ENCODE data around the gene TCAIM. TPM values are rescaled to one million over a fixed set of nuclear protein-coding genes. Genes with fewer than 3 reads are reported as not detected.
A peak's percentile ranks its signal among the peaks of the same experiment; 100 is the strongest.
"Not testable (repeated sequence)": the region's sequence is repeated elsewhere in the genome, so short reads cannot be mapped to it uniquely, and the experiment has no call there.

TCAIM gene
- polyA plus RNA-seq, 4 donors: 10.5 to 42.1 (median 16.2) TPM

DNA sequence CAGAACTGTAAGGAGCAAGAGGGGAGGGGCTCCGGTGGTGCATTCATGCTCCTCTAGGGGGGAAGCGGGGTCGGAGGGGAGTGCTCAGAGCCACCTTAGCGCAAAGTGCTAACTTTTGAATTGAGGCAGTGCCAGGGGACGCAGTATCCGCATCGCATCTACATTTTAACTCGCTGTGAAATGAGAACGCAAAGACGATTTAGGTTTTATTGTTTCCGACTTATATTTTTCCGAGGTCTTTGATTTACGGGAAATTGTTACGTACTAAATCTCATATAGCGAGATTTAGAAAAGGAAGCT lies 212 bp downstream of the TCAIM start:
- Histone ChIP-seq H3K36me3 (ENCODE audit: control insufficient read depth in 3 of 3, insufficient read depth in 2 of 3, low read depth in 1 of 3, low read length in 3 of 3) (peaks cover 0 to 2% (median 2%) of the 10 kb centered on the region in 3 donors), H3K27ac (ENCODE audit: low read depth in 1 of 3, low read length in 2 of 3) (peak overlapping the region; percentile 76 to 97 (median 93)), H3K9me3 (ENCODE audit: control insufficient read depth in 2 of 2, insufficient read depth in 1 of 2, low read depth in 1 of 2, low read length in 1 of 2) (no peaks in the 10 kb centered on the region), H3K27me3 (ENCODE audit: control insufficient read depth in 3 of 3, insufficient read depth in 3 of 3, low read length in 3 of 3) (no peaks in the 10 kb centered on the region), H3K4me3 (ENCODE audit: low read depth in 1 of 3, low read length in 3 of 3) (peak overlapping the region; percentile 59 to 88 (median 60)), H3K4me1 (ENCODE audit: control insufficient read depth in 3 of 3, insufficient read depth in 2 of 3, low read depth in 1 of 3, low read length in 2 of 3) (peaks cover 0 to 11% (median 8%) of the 10 kb centered on the region in 3 donors)
- WGBS, 3 donors: 0 to 1% (median 1%) methylated on average over 15 of the region's 15 CpGs
- FAIRE-seq (no peak), DNase-seq (no peak)

DNA sequence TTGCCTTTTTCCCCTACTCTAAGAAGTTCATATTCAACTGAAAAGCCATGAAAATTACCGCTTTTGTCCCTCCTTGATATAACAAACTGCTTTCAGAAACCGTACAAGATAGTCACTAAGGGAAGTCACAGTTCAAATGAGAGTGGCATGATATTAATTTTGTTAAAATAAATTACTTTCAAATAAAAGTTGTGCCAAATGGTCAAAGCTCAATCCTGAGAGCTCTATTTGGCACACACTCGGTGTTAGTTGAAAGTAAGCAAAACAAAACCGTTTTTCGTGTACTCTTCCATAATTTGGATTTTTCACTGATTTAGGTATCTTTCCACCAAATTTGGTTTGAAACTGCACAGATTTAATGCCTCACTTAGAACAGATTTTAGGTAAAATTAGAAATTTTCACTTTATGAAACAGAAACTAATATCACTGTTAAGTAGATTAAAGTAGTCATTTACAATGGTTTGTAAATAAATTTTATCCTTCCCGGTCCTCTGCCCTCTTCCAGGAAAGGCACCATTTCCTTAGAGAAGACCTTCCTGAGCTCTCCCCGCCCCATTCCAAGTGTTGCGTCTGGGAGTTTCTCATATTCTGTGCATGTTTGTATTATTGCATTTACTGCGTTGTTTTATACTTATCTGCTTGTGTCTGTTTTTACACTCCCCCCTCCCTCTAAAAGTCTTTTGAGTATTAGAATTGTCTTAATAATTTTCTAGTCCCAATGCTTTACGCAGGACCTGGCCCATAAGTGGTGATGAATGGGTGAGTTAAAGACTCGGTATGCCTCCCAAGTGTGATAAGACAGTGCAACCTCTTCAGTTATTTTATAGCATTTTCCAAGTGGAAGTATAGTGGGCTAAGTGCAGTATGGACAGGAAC lies 853 bp downstream of the TCAIM start:
- DNase-seq (peak; percentile 23 to 55), FAIRE-seq (no peak)
- 13 to 20% (median 18%) methylated on average over 11 of the region's 11 CpGs for WGBS, 3 donors
- Histone ChIP-seq H3K36me3 (ENCODE audit: control insufficient read depth in 3 of 3, insufficient read depth in 2 of 3, low read depth in 1 of 3, low read length in 3 of 3) (peaks cover 0 to 2% (median 2%) of the 10 kb centered on the region in 3 donors), H3K9me3 (ENCODE audit: control insufficient read depth in 2 of 2, insufficient read depth in 1 of 2, low read depth in 1 of 2, low read length in 1 of 2) (no peaks in the 10 kb centered on the region), H3K27me3 (ENCODE audit: control insufficient read depth in 3 of 3, insufficient read depth in 3 of 3, low read length in 3 of 3) (no peaks in the 10 kb centered on the region), H3K4me3 (ENCODE audit: low read depth in 1 of 3, low read length in 3 of 3) (peak overlapping the region in 2 of 3 donors; percentile 60 to 88), H3K27ac (ENCODE audit: low read depth in 1 of 3, low read length in 2 of 3) (peak overlapping the region in 2 of 3 donors; percentile 93 to 97), H3K4me1 (ENCODE audit: control insufficient read depth in 3 of 3, insufficient read depth in 2 of 3, low read depth in 1 of 3, low read length in 2 of 3) (peaks cover 0 to 11% (median 8%) of the 10 kb centered on the region in 3 donors)

DNA sequence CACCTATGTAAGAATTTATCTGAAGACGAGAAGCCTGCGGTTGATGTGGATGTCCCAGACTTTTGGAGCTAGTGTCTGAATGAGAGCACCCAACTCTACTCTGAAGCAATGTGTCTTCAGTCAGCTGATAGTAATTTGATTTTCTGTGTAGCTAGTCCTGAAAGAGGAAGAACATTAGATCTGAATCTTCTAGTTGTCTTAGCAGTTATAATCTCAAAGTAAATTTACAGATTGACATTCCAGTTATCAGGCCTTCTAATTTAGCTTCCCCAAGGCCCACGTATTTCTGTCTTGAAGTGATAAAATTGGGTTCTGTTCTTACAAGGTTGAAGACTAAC lies 1.5 kb downstream of the TCAIM start:
- H3K27me3 ChIP-seq (ENCODE audit: control insufficient read depth in 3 of 3, insufficient read depth in 3 of 3, low read length in 3 of 3): no peaks in the 10 kb centered on the region
- H3K36me3 ChIP-seq (ENCODE audit: control insufficient read depth in 3 of 3, insufficient read depth in 2 of 3, low read depth in 1 of 3, low read length in 3 of 3): peaks cover 0 to 2% (median 2%) of the 10 kb centered on the region in 3 donors
- H3K27ac ChIP-seq (ENCODE audit: low read depth in 1 of 3, low read length in 2 of 3): peak overlapping the region in 2 of 3 donors; percentile 40 to 97
- H3K9me3 ChIP-seq (ENCODE audit: control insufficient read depth in 2 of 2, insufficient read depth in 1 of 2, low read depth in 1 of 2, low read length in 1 of 2): no peaks in the 10 kb centered on the region
- peaks cover 0 to 11% (median 8%) of the 10 kb centered on the region in 3 donors for H3K4me1 ChIP-seq (ENCODE audit: control insufficient read depth in 3 of 3, insufficient read depth in 2 of 3, low read depth in 1 of 3, low read length in 2 of 3)
- DNase-seq (no peak), FAIRE-seq (no peak)
- 72 to 80% (median 76%) methylated on average over 3 of the region's 3 CpGs for WGBS, 3 donors
- H3K4me3 ChIP-seq (ENCODE audit: low read depth in 1 of 3, low read length in 3 of 3): peak overlapping the region in 1 of 3 donors; percentile 88

DNA sequence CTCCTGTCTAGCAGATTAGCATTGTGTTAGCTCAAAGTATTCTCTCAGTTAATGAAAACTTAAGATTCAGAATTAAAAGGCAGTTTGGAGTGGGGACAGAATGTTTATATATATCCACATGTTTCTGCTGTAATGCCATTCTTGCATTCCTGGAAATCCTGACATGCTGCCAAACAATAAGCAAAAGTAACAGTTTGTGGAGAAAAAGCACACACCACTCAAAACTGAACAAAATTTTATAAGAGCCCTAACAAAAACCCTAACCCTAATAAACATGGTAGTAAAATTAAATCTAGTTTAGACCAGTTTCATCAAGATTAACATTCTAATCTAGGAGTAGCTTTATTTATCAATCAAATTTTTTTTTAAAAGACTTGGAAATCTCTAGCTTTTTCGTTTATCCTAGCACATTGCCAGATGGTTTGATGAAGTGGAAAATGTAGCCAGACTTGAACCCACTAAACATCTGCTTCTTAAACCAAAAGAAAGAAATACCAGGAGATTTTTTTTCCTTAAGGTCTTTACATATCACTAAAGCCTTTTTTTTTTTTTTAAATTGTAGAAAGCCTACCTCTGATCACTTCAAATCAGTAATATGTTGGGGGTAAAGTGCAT lies 3.7 kb downstream of the TCAIM start:
- DNase-seq (no peak), FAIRE-seq (no peak)
- Histone ChIP-seq H3K27me3 (ENCODE audit: control insufficient read depth in 3 of 3, insufficient read depth in 3 of 3, low read length in 3 of 3) (no peaks in the 10 kb centered on the region), H3K9me3 (ENCODE audit: control insufficient read depth in 2 of 2, insufficient read depth in 1 of 2, low read depth in 1 of 2, low read length in 1 of 2) (no peaks in the 10 kb centered on the region), H3K27ac (ENCODE audit: low read depth in 1 of 3, low read length in 2 of 3) (no peak overlapping the region), H3K4me1 (ENCODE audit: control insufficient read depth in 3 of 3, insufficient read depth in 2 of 3, low read depth in 1 of 3, low read length in 2 of 3) (peaks cover 0 to 8% (median 8%) of the 10 kb centered on the region in 3 donors), H3K36me3 (ENCODE audit: control insufficient read depth in 3 of 3, insufficient read depth in 2 of 3, low read depth in 1 of 3, low read length in 3 of 3) (peaks cover 0 to 2% (median 2%) of the 10 kb centered on the region in 3 donors), H3K4me3 (ENCODE audit: low read depth in 1 of 3, low read length in 3 of 3) (no peak overlapping the region)
- WGBS, 3 donors: 60 to 84% (median 79%) methylated on average over 1 of the region's 1 CpG

DNA sequence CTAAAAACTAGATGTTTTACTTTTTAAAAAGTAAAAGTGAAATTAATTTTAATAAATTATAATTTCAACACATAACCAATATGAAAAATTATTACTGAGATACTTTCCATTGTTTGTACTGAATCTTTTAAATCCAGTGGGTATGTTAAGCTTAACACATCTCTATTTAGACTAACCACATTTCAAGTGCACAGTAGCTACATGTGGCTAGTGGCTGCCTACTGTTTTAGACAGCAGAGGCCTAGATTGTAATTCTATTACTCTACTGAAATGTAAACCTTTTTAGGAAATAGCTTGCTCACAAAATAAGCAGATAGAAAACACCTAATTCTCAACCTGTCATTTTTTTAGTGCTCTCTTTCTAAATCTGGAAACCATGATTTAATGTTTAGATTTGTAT lies 4.9 kb downstream of the TCAIM start:
- DNase-seq (no peak), FAIRE-seq (no peak)
- no peak overlapping the region for H3K4me3 ChIP-seq (ENCODE audit: low read depth in 1 of 3, low read length in 3 of 3)

DNA sequence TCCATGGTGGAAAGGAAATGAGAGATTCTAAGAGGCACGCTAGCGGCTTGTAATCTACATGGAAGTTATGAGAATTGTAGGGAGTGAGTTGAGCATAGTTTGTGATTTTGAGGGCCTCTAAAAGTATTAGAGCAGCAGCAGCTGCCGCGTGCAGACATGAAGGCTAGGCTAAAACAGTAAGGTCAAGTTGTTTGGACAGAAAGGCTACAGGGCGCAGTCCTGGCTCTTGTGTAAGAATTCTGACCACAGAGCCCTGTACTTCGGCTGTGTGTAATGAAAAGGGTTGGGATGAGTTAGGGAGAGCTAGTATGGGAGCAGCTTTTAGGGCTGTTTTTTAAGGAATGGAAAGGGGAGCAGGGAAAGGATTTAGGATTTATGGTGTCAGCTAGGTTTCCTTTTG lies 8.0 kb downstream of the TCAIM start:
- WGBS, 3 donors: 79 to 94% (median 86%) methylated on average over 6 of the region's 6 CpGs

More for the DNA sequence above, 4.9 kb downstream of the TCAIM start:
- peaks cover 0 to 6% (median 5%) of the 10 kb centered on the region in 3 donors for H3K4me1 ChIP-seq (ENCODE audit: control insufficient read depth in 3 of 3, insufficient read depth in 2 of 3, low read depth in 1 of 3, low read length in 2 of 3)
- H3K27ac ChIP-seq (ENCODE audit: low read depth in 1 of 3, low read length in 2 of 3): no peak overlapping the region
- H3K36me3 ChIP-seq (ENCODE audit: control insufficient read depth in 3 of 3, insufficient read depth in 2 of 3, low read depth in 1 of 3, low read length in 3 of 3): peaks cover 0 to 2% (median 2%) of the 10 kb centered on the region in 3 donors
- H3K9me3 ChIP-seq (ENCODE audit: control insufficient read depth in 2 of 2, insufficient read depth in 1 of 2, low read depth in 1 of 2, low read length in 1 of 2): no peaks in the 10 kb centered on the region
- no peaks in the 10 kb centered on the region for H3K27me3 ChIP-seq (ENCODE audit: control insufficient read depth in 3 of 3, insufficient read depth in 3 of 3, low read length in 3 of 3)

DNA sequence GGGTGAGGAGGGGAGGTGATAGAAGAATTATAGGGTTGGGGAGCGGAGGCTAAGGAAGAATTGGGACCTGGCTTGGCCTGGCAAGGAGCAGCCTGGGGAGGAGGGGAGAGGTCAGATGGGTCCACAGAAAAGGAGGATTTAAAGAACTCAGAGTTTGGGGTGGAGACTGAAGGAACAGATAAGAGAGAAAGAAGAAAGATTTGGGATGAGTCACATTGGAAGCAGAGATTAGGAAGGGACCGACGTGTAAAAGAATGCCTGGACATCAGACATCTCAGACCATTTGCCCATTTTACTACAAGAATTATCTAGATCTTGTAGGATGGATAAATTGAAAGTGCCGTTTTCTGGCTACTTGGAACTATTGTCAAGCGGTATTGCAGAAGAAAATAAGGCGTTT lies 10.4 kb downstream of the TCAIM start:
- DNase-seq (no peak), FAIRE-seq (no peak)
- peaks cover 0 to 2% (median 0%) of the 10 kb centered on the region in 3 donors for H3K36me3 ChIP-seq (ENCODE audit: control insufficient read depth in 3 of 3, insufficient read depth in 2 of 3, low read depth in 1 of 3, low read length in 3 of 3)
- no peaks in the 10 kb centered on the region for H3K27me3 ChIP-seq (ENCODE audit: control insufficient read depth in 3 of 3, insufficient read depth in 3 of 3, low read length in 3 of 3)
- H3K4me3 ChIP-seq (ENCODE audit: low read depth in 1 of 3, low read length in 3 of 3): no peak overlapping the region
- no peak overlapping the region for H3K27ac ChIP-seq (ENCODE audit: low read depth in 1 of 3, low read length in 2 of 3)
- H3K4me1 ChIP-seq (ENCODE audit: control insufficient read depth in 3 of 3, insufficient read depth in 2 of 3, low read depth in 1 of 3, low read length in 2 of 3): no peaks in the 10 kb centered on the region
- no peaks in the 10 kb centered on the region for H3K9me3 ChIP-seq (ENCODE audit: control insufficient read depth in 2 of 2, insufficient read depth in 1 of 2, low read depth in 1 of 2, low read length in 1 of 2)
- 74 to 87% (median 83%) methylated on average over 6 of the region's 6 CpGs for WGBS, 3 donors

More for the DNA sequence above, 8.0 kb downstream of the TCAIM start:
- FAIRE-seq; H3K4me1 ChIP-seq (ENCODE audit: control insufficient read depth in 3 of 3, insufficient read depth in 2 of 3, low read depth in 1 of 3, low read length in 2 of 3); H3K36me3 ChIP-seq (ENCODE audit: control insufficient read depth in 3 of 3, insufficient read depth in 2 of 3, low read depth in 1 of 3, low read length in 3 of 3); H3K9me3 ChIP-seq (ENCODE audit: control insufficient read depth in 2 of 2, insufficient read depth in 1 of 2, low read depth in 1 of 2, low read length in 1 of 2); H3K4me3 ChIP-seq (ENCODE audit: low read depth in 1 of 3, low read length in 3 of 3); DNase-seq; H3K27me3 ChIP-seq (ENCODE audit: control insufficient read depth in 3 of 3, insufficient read depth in 3 of 3, low read length in 3 of 3): not testable (repeated sequence)
- H3K27ac ChIP-seq (ENCODE audit: low read depth in 1 of 3, low read length in 2 of 3): peak overlapping the region in 1 of 3 donors; percentile 65

DNA sequence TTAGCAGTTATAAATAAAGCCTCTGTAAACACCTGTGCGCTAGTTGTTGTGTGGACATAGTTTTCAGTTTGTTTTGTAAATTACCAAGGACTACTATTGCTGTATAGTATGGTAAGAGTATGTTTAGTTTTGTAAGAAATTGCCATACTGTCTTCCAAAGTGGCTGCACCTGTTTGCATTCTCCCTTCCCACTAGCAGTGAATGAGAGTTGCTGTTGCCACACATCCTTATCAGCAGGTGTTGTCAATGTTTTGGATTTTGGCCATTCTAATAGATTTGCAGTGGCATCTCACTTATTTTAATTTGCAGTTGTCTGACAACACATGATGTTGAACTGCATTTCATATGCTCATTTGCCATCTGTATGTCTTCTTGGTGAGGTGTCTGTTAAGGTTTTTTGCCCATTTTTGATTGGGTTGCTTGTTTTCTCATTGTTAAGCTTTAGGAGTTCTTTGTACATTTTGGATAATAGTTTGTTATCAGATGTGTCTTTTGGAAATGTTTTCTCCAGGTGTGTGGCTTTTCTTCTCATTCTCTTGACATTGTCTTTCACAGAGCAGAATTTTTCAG lies 14.9 kb downstream of the TCAIM start:
- no peak for DNase-seq
- Histone ChIP-seq H3K4me3 (ENCODE audit: low read depth in 1 of 3, low read length in 3 of 3) (no peak overlapping the region), H3K27me3 (ENCODE audit: control insufficient read depth in 3 of 3, insufficient read depth in 3 of 3, low read length in 3 of 3) (no peaks in the 10 kb centered on the region), H3K9me3 (ENCODE audit: control insufficient read depth in 2 of 2, insufficient read depth in 1 of 2, low read depth in 1 of 2, low read length in 1 of 2) (no peaks in the 10 kb centered on the region), H3K36me3 (ENCODE audit: control insufficient read depth in 3 of 3, insufficient read depth in 2 of 3, low read depth in 1 of 3, low read length in 3 of 3) (peaks cover 2 to 4% (median 4%) of the 10 kb centered on the region in 3 donors), H3K4me1 (ENCODE audit: control insufficient read depth in 3 of 3, insufficient read depth in 2 of 3, low read depth in 1 of 3, low read length in 2 of 3) (no peaks in the 10 kb centered on the region), H3K27ac (ENCODE audit: low read depth in 1 of 3, low read length in 2 of 3) (no peak overlapping the region)
- 97% methylated on average over 1 of the region's 1 CpG for WGBS, 3 donors
- no peak for FAIRE-seq

Data from small intestine (tissue), 7 donors.